IMR-90 (cell line): ENCODE measurements around the gene PGA4. TPM values are rescaled to one million over a fixed set of nuclear protein-coding genes. Genes with fewer than 3 reads are reported as not detected.

ENCODE experiments used
- ATAC-seq: fragments of 200-7000 bp; cut with Tn5 transposase; 2 replicates; pipeline ENCODE4 v1.9.1; 2020; ENCODE audit warnings: low read depth, mild to moderate bottlenecking, moderate library complexity
- BruUV-seq: library from RNA; stranded (reverse); fragments of 400-500 nt; replicated peaks from 2 replicates; lab custom pipeline; 2021; lab: Mats Ljungman, UMichigan
- CTCF ChIA-PET: fragments of 300-600 bp; formaldehyde crosslinking; extraction: SDS; loops from one replicate; lab custom pipeline; 2021; ENCODE audit warnings: antibody characterized with exemption; lab: Yijun Ruan, JAX
- POLR2A ChIA-PET: fragments of 300-600 bp; sonication (Branson Sonifier 250); formaldehyde crosslinking; loops from one replicate; lab custom pipeline; 2022; ENCODE audit warnings: antibody characterized with exemption; ENCODE audit not compliant: unreplicated experiment; lab: Charles Lee
- DNase-seq: peaks from one replicate; pipeline ENCODE4 v3.0.0; 2013
- H2AFZ ChIP-seq: replicated peaks from 2 replicates; pipeline ENCODE3; 2013; ENCODE audit warnings: low read length, mild to moderate bottlenecking; ENCODE audit not compliant: poor library complexity
- H2AK5ac ChIP-seq: 2 replicates; pipeline ENCODE4 v1.6.1; 2013; ENCODE audit warnings: low read depth, low read length, inconsistent platforms
- H2AK9ac ChIP-seq: replicated peaks from 2 replicates; pipeline ENCODE3; 2013; ENCODE audit warnings: mild to moderate bottlenecking, low read depth, low read length, moderate library complexity; ENCODE audit not compliant: poor library complexity
- H2BK120ac ChIP-seq: 2 replicates; pipeline ENCODE4 v1.6.1; 2013; ENCODE audit warnings: low read depth, low read length, inconsistent platforms
- H2BK15ac ChIP-seq: 3 replicates; pipeline ENCODE4 v1.6.1; 2013; ENCODE audit warnings: low read depth, low read length, inconsistent platforms
- H2BK20ac ChIP-seq: 2 replicates; pipeline ENCODE4 v1.6.1; 2013; ENCODE audit warnings: low read depth, mild to moderate bottlenecking, inconsistent platforms, low read length, moderate library complexity
- H2BK5ac ChIP-seq: 2 replicates; pipeline ENCODE4 v1.6.1; 2013; ENCODE audit warnings: mild to moderate bottlenecking, low read depth, low read length, inconsistent platforms; ENCODE audit not compliant: poor library complexity, severe bottlenecking
- H3K14ac ChIP-seq: replicated peaks from 2 replicates; pipeline ENCODE4 v1.6.1; 2013; ENCODE audit warnings: low read depth, low read length, inconsistent platforms
- H3K18ac ChIP-seq: 2 replicates; pipeline ENCODE4 v1.6.1; 2013; ENCODE audit warnings: low read depth, low read length, control low read depth
- H3K23ac ChIP-seq: 2 replicates; pipeline ENCODE4 v1.6.1; 2013; ENCODE audit warnings: low read depth, low read length, inconsistent platforms
- H3K27ac ChIP-seq: 2 replicates; pipeline ENCODE4 v1.5.1; 2013; ENCODE audit warnings: mild to moderate bottlenecking, control low read depth, low read length; ENCODE audit not compliant: insufficient read depth
- H3K27me3 ChIP-seq: 2 replicates; pipeline ENCODE4 v1.6.1; 2013; ENCODE audit warnings: low read length; ENCODE audit not compliant: control insufficient read depth, insufficient read depth
- H3K36me3 ChIP-seq: 2 replicates; pipeline ENCODE4 v1.6.1; 2013; ENCODE audit warnings: low read length, mixed read lengths; ENCODE audit not compliant: control insufficient read depth, insufficient read depth
- H3K4ac ChIP-seq: 2 replicates; pipeline ENCODE4 v1.6.1; 2013; ENCODE audit warnings: low read depth, low read length, inconsistent platforms
- H3K4me1 ChIP-seq: 2 replicates; pipeline ENCODE4 v1.6.1; 2013; ENCODE audit warnings: low read length, mixed read lengths; ENCODE audit not compliant: control insufficient read depth, insufficient read depth
- H3K4me2 ChIP-seq: 2 replicates; pipeline ENCODE4 v1.6.1; 2013; ENCODE audit warnings: low read depth, mild to moderate bottlenecking, control low read depth, low read length, moderate library complexity
- H3K4me3 ChIP-seq: 2 replicates; pipeline ENCODE4 v1.5.1; 2013; ENCODE audit warnings: low read depth, mild to moderate bottlenecking, control low read depth, low read length, moderate library complexity; ENCODE audit not compliant: insufficient read depth
- H3K56ac ChIP-seq: 2 replicates; pipeline ENCODE4 v1.6.1; 2013; ENCODE audit warnings: low read length, inconsistent platforms; ENCODE audit not compliant: insufficient read depth; ENCODE audit errors: extremely low read depth
- H3K79me1 ChIP-seq, 2 experiments: 2 replicates each; pipeline ENCODE4 v1.6.1; 2013; ENCODE audit warnings: low read length in 2 of 2, inconsistent platforms in 1 of 2, low read depth in 1 of 2
- H3K9ac ChIP-seq: 2 replicates; pipeline ENCODE4 v1.6.1; 2013; ENCODE audit warnings: low read depth, low read length, control low read depth
- H3K9me1 ChIP-seq: 2 replicates; pipeline ENCODE4 v1.6.1; 2013; ENCODE audit warnings: low read length, inconsistent platforms; ENCODE audit not compliant: insufficient read depth
- H3K9me3 ChIP-seq: 2 replicates; pipeline ENCODE4 v1.6.1; 2013; ENCODE audit warnings: low read length; ENCODE audit not compliant: control insufficient read depth, insufficient read depth
- H4K20me1 ChIP-seq: 2 replicates; pipeline ENCODE4 v1.6.1; 2013; ENCODE audit warnings: low read length, inconsistent platforms; ENCODE audit not compliant: insufficient read depth
- H4K5ac ChIP-seq: 2 replicates; pipeline ENCODE4 v1.6.1; 2013; ENCODE audit warnings: mild to moderate bottlenecking, low read depth, low read length, control low read depth
- H4K8ac ChIP-seq, 2 experiments: 2 replicates each; pipeline ENCODE4 v1.6.1; 2013; ENCODE audit warnings: low read depth in 2 of 2, low read length in 2 of 2, control low read depth in 1 of 2, inconsistent platforms in 1 of 2
- H4K91ac ChIP-seq: 2 replicates; pipeline ENCODE4 v1.6.1; 2013; ENCODE audit warnings: low read depth, low read length, inconsistent platforms; ENCODE audit not compliant: insufficient read depth
- BHLHE40 ChIP-seq: fragments of 150-350 bp; IDR thresholded peaks from 2 replicates; pipeline ENCODE4 v1.6.1; 2016; ENCODE audit warnings: mild to moderate bottlenecking, low read depth, low read length
- CEBPB ChIP-seq: IDR thresholded peaks from 2 replicates; pipeline ENCODE4 v1.6.1; 2012; ENCODE audit warnings: low read depth, low read length, improper control_type of control experiment
- MXI1 ChIP-seq: IDR thresholded peaks from 2 replicates; pipeline ENCODE4 v1.6.1; 2012; ENCODE audit warnings: low read depth, mild to moderate bottlenecking, low read length, moderate library complexity, borderline replicate concordance
- POLR2A ChIP-seq: IDR thresholded peaks from 2 replicates; pipeline ENCODE4 v1.6.1; 2012; ENCODE audit warnings: mild to moderate bottlenecking, low read depth, low read length
- RAD21 ChIP-seq: IDR thresholded peaks from 2 replicates; pipeline ENCODE4 v1.6.1; 2012; ENCODE audit warnings: low read length, improper control_type of control experiment
- WGBS, 2 experiments: methylation state at CpG; one replicate each; pipeline versions ENCODE4 v1.1.5 to v1.1.7; 2013; ENCODE audit warnings: missing lambda C conversion rate in 2 of 2; ENCODE audit not compliant: insufficient read length in 1 of 2; ENCODE audit errors: extremely low coverage in 2 of 2; 5-methylcytosine and 5-hydroxymethylcytosine counted together
- dilution Hi-C: fragments of 300-500 bp; cut with HindIII; formaldehyde crosslinking; loops from one replicate; pipeline ENCODE4 v1.14.3; 2018; ENCODE audit warnings: low sequenced_read_pairs; ENCODE audit not compliant: unreplicated experiment
- in situ Hi-C: fragments of 300-500 bp; cut with MboI; formaldehyde crosslinking; loops from 3 replicates; pipeline ENCODE4 v1.14.3; 2019; ENCODE audit warnings: low sequenced_read_pairs, inconsistent platforms, mixed read lengths
- intact Hi-C: fragments of 100-400 bp; cut with micrococcal nuclease; formaldehyde crosslinking; loops from 2 replicates; pipeline ENCODE4 v1.10.0; 2022
- polyA plus RNA-seq, 3 experiments: library from polyadenylated mRNA; depleted of rRNA; stranded (reverse); fragments of >200 nt; gene quantifications; 2 replicates each; pipeline ENCODE4 v1.2.3, GENCODE V29; 2012; ENCODE audit warnings: low replicate concordance in 1 of 3
- total RNA-seq: library from RNA; depleted of rRNA; stranded (reverse); fragments of >200 nt; gene quantifications from 2 replicates; pipeline ENCODE4 v1.2.3, GENCODE V29; 2012
- TF ChIP-seq, protein P1 (sequence below): fragments of 150-350 bp; IDR thresholded peaks from 2 replicates; pipeline ENCODE4 v1.6.1; 2016; ENCODE audit warnings: low read depth, mild to moderate bottlenecking, low read length, moderate library complexity, borderline replicate concordance

PGA4 gene
- total and polyA plus RNA-seq, 2 of the 4 experiments (the other 2 are of a cell fraction) = not detected

DNA sequence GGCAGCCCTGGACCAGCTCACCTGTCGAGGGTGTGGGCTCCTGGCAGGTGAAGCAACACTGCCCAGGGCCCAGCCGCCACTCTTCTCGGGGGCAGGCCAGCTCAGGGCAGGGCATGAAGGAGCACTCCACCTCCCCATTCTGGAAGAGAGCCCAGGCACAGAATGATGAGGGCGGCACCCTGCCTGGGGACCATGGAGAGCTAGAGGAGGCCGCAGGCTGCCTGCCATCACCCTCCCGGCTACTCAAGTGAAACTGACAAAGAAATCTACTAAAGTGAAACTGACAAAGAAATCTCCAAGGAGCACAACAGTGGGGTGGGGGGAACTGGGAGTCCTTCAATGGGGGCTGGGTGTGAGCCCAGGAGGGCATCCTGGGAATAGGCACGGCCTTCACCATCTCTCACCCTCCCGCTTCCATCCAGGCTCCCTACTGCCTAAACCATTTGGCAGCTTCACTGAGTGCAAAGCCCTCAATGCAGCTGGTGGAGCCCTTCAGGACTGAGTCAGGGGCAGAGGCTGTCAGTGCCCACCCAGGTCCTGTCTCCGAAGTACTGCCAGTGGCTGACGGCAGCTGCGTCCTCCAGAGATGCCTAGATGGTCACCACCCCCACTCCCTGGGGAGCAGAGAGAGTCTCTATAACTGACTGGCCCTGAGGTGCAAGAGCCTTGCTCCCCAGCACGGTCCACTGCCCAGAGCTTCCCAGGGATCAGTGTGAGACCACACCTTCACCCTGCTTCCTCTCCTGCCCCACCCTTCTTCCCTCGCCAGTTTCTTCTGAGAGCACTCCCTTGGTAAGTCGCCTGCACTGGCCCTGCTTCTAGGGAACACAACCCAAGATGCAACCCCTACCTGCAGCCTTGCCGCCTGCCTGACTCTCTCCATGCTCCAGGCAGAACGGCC lies 51.3 kb downstream of the PGA4 start (continued):
- TF ChIP-seq, protein P1, sequence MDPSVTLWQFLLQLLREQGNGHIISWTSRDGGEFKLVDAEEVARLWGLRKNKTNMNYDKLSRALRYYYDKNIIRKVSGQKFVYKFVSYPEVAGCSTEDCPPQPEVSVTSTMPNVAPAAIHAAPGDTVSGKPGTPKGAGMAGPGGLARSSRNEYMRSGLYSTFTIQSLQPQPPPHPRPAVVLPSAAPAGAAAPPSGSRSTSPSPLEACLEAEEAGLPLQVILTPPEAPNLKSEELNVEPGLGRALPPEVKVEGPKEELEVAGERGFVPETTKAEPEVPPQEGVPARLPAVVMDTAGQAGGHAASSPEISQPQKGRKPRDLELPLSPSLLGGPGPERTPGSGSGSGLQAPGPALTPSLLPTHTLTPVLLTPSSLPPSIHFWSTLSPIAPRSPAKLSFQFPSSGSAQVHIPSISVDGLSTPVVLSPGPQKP = no peak

DNA sequence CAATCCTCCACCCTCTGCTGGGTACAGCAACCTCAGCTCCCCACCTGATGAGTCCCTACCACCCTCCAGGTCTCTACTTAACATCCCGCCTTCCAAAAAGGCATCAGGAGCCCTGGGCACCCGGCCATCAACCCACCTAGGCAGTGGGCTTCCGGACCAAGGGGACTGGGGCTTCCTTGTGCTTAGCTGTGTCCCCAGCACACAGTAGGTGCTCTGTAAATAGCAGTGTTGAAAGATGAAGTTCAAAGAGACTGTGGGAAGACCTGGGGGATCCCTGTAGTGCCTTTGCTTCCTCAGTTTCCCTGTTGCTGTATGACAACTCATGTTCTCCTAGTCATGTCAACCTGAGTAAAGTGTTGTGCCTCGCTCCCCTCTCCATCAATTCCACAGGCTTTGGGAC lies 51.9 kb downstream of the PGA4 start:
- no peaks in the 10 kb centered on the region; the same call in 1 of the 2 replicates for H3K27me3 ChIP-seq
- dilution Hi-C loops (no loop called here), in situ Hi-C loops (no loop called here), intact Hi-C loops (no loop called here)
- POLR2A ChIA-PET = no interaction called here
- no peaks in the 10 kb centered on the region; the same call in 1 of the 2 replicates for H3K36me3 ChIP-seq
- WGBS, 2 experiments = no CpG with 5 or more reads among the region's 4 CpGs
- no peak overlapping the region for H3K4me3 ChIP-seq
- no peaks in the 10 kb centered on the region for H3K9me1 ChIP-seq
- H2AFZ ChIP-seq = no peak overlapping the region
- BruUV-seq = no TSS peak
- no peak overlapping the region for H4K5ac ChIP-seq
- H3K4me1 ChIP-seq = peaks cover 2% of the 10 kb centered on the region
- H4K20me1 ChIP-seq = no peaks in the 10 kb centered on the region
- CTCF ChIA-PET = no interaction called here
- H4K8ac ChIP-seq = no peak overlapping the region
- no peak overlapping the region for H2BK15ac ChIP-seq
- H3K23ac ChIP-seq = no peak overlapping the region
- no peak for DNase-seq
- H3K14ac ChIP-seq = no peak overlapping the region
- H2AK5ac ChIP-seq = no peak overlapping the region
- H2BK20ac ChIP-seq = no peak overlapping the region
- H3K4ac ChIP-seq = no peak overlapping the region
- H3K27ac ChIP-seq = no peak overlapping the region
- H3K79me1 ChIP-seq = no peaks in the 10 kb centered on the region
- H3K18ac ChIP-seq = no peak overlapping the region
- no peak overlapping the region for H3K4me2 ChIP-seq
- H2AK9ac ChIP-seq = no peak overlapping the region
- H4K91ac ChIP-seq = no peak overlapping the region
- no peak overlapping the region for H3K56ac ChIP-seq
- H2BK5ac ChIP-seq = no peak overlapping the region
- H3K9me3 ChIP-seq = no peaks in the 10 kb centered on the region
- TF ChIP-seq MXI1 (no peak), BHLHE40 (no peak), POLR2A (no peak), CEBPB (no peak), RAD21 (no peak)
- H3K9ac ChIP-seq = no peak overlapping the region
- H2BK120ac ChIP-seq = no peak overlapping the region
- no peak for ATAC-seq
